Lung (tissue), 12 donors: ENCODE data around the gene OR13C8. TPM values are rescaled to one million over a fixed set of nuclear protein-coding genes. Genes with fewer than 3 reads are reported as not detected.
"Not testable (repeated sequence)": the region's sequence is repeated elsewhere in the genome, so short reads cannot be mapped to it uniquely, and the experiment has no call there.

Experiments used
- ATAC-seq: fragments of 200-7000 bp; cut with Tn5 transposase; one replicate; pipeline ENCODE4 v1.9.1; 2020; ENCODE audit warnings: moderate number of reproducible peaks; ENCODE audit not compliant: insufficient read depth, low FRiP score
- DNase-seq, 3 donors: peaks; one replicate each; pipeline ENCODE4 v3.0.0-alpha.2; 2013 to 2017
- H3K27ac ChIP-seq, 2 donors: one replicate each; pipeline ENCODE4 v1.5.1; 2013; ENCODE audit warnings: mild to moderate bottlenecking in 2 of 2, moderate library complexity in 2 of 2, control low read depth in 1 of 2, inconsistent platforms in 1 of 2, low read depth in 1 of 2, low read length in 1 of 2
- H3K27me3 ChIP-seq, 3 donors: one replicate each; pipeline ENCODE4 v1.5.1; 2013; ENCODE audit warnings: low read length in 2 of 3; ENCODE audit not compliant: control insufficient read depth in 3 of 3, insufficient read depth in 3 of 3
- H3K36me3 ChIP-seq, 4 donors: one replicate each; pipeline ENCODE4 v1.5.1; 2013; ENCODE audit warnings: low read length in 4 of 4, mild to moderate bottlenecking in 1 of 4, moderate library complexity in 1 of 4; ENCODE audit not compliant: control insufficient read depth in 4 of 4, insufficient read depth in 4 of 4
- H3K4me1 ChIP-seq, 5 donors: one replicate each; pipeline ENCODE4 v1.5.1; 2013; ENCODE audit warnings: low read length in 5 of 5, mild to moderate bottlenecking in 2 of 5, moderate library complexity in 1 of 5; ENCODE audit not compliant: control insufficient read depth in 5 of 5, insufficient read depth in 5 of 5
- H3K4me3 ChIP-seq: one replicate; pipeline ENCODE4 v1.5.1; 2013; ENCODE audit warnings: mild to moderate bottlenecking, control low read depth, moderate library complexity
- H3K9ac ChIP-seq, 2 donors: one replicate each; pipeline ENCODE4 v1.5.1; 2013; ENCODE audit warnings: low read length in 2 of 2, control low read depth in 1 of 2; ENCODE audit not compliant: insufficient read depth in 1 of 2
- H3K9me3 ChIP-seq, 4 donors: one replicate each; pipeline ENCODE4 v1.5.1; 2013; ENCODE audit warnings: low read length in 3 of 4, mild to moderate bottlenecking in 1 of 4, moderate library complexity in 1 of 4; ENCODE audit not compliant: control insufficient read depth in 4 of 4, insufficient read depth in 3 of 4
- CTCF ChIP-seq: IDR thresholded peaks from 2 replicates; pipeline ENCODE4 v1.5.1; 2012; ENCODE audit warnings: mild to moderate bottlenecking; ENCODE audit errors: control extremely low read depth, extremely low read depth
- WGBS, 2 donors: extraction: QIAGEN DNeasy Blood & Tissue Kit; methylation state at CpG; one replicate each; pipeline ENCODE4 v1.1.7; 2013; 5-methylcytosine and 5-hydroxymethylcytosine counted together
- polyA plus RNA-seq, 2 donors: library from polyadenylated mRNA; stranded (reverse); fragments of 200-250 nt; gene quantifications; one replicate each; pipeline ENCODE4 v1.2.1, GENCODE V29; 2013
- total RNA-seq, 2 donors: library from RNA; depleted of rRNA in 1 of 2; stranded (reverse); fragments of >200 nt in 1 of 2; gene quantifications; one replicate each; pipeline ENCODE4 v1.2.1, GENCODE V29; 2014 to 2021
- donor health status: control.
- donor health status: control.
- donor health status: Bipolar disorder and iron deficiency.
- donor health status: healthy.
- donor health status: DM: yes; HTN: yes; CAD: no.

Gene OR13C8
- total and polyA plus RNA-seq, 4 donors, result not detected

DNA sequence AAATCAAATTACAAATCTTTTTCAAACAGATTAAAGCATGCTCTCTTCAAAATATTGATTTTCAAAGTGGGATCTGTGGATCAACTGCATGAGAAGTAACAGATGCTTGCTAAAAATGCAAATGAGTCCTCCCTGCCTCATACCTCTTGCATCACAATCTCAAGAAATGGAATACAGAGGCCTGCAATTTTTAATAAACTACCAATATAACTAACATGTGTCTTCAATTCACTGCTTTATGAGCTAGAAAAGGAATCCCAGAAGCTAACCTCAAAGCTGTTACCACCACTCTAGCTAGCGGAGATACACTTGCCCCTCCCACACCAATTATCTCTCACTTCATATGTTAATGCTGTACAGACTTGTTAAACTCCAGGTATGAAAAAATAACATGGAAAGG, 20.7 kb downstream of the OR13C8 start:
- Histone ChIP-seq H3K4me3 (no peak overlapping the region), H3K9me3 (peaks cover 0 to 4% (median 0%) of the 10 kb centered on the region in 4 donors), H3K9ac (no peak overlapping the region), H3K27ac (no peak overlapping the region), H3K36me3 (no peaks in the 10 kb centered on the region), H3K4me1 (no peaks in the 10 kb centered on the region), H3K27me3 (no peaks in the 10 kb centered on the region)
- ATAC-seq (no peak), DNase-seq (no peak)
- 0 to 32% methylated on average over 1 of the region's 1 CpG for WGBS, 2 donors
- TF ChIP-seq CTCF, result no peak

GRCh38 chr9:104598749-104599148, 29.8 kb downstream of the OR13C8 start:
- not testable (repeated sequence) for H3K9ac ChIP-seq, H3K4me3 ChIP-seq, DNase-seq, H3K27ac ChIP-seq, H3K27me3 ChIP-seq, H3K36me3 ChIP-seq, ATAC-seq, H3K4me1 ChIP-seq, H3K9me3 ChIP-seq
- WGBS, 2 donors, result 81 to 85% methylated on average over 2 to 3 of the region's 3 CpGs

DNA sequence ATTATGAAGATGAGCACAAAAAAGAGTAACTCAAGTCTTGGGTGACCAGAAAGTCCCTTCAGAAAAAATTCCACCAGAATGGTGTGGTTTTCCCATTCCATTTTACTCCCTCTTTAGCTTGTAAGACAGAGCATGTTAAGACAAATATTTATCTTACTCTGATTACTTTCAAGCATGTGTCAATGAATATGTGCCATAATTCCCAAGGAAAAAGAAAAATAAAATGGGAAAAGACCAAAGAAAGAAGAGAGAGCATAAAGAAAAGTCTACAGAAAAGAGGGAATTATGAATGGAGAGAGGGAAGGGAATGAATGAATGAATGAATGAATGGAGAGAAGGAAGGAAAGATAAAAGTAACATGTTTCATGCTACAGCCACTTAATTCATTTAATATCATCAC, 30.3 kb downstream of the OR13C8 start, which contains the start of gene OR13C5:
Gene OR13C5 (minus strand): TSS at position 101 of the 400 bp plus-strand sequence. CDS start 0 bp downstream, at position 101.
- H3K4me1 ChIP-seq, H3K27me3 ChIP-seq, ATAC-seq, H3K27ac ChIP-seq, H3K36me3 ChIP-seq, H3K4me3 ChIP-seq, DNase-seq, H3K9me3 ChIP-seq, H3K9ac ChIP-seq: not testable (repeated sequence)

- Histone ChIP-seq H3K27me3 (no peaks in the 10 kb centered on the region), H3K4me3 (no peak overlapping the region), H3K27ac (no peak overlapping the region), H3K4me1 (no peaks in the 10 kb centered on the region), H3K9me3 (no peaks in the 10 kb centered on the region), H3K36me3 (no peaks in the 10 kb centered on the region), H3K9ac (no peak overlapping the region)
- no peak for ATAC-seq
- no peak for TF ChIP-seq CTCF
- no peak for DNase-seq
- 72 to 83% methylated on average over 3 of the region's 3 CpGs for WGBS, 2 donors
Observed at GRCh38 chr9:104604801-104605200, 35.8 kb downstream of the OR13C8 start.

DNA sequence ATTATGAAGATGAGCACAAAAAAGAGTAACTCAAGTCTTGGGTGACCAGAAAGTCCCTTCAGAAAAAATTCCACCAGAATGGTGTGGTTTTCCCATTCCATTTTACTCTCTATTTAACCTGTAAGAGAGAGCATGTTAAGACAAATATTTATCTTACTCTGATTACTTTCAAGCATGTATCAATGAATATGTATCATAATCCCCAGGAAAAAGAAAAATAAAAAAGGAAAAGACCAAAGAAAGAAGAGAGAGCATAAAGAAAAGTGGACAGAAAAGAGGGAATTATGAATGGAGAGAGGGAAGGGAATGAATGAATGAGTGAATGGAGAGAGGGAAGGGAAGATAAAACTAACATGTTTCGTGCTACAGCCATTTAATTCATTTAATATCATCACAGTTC, 36.6 kb downstream of the OR13C8 start, which contains the start of gene OR13C2:
Gene OR13C2 (minus strand): TSS at position 101 of the 400 bp plus-strand sequence. CDS start 0 bp downstream, at position 101.
- H3K4me3 ChIP-seq, H3K36me3 ChIP-seq, DNase-seq, ATAC-seq, H3K4me1 ChIP-seq, H3K27ac ChIP-seq, H3K9me3 ChIP-seq, H3K9ac ChIP-seq, H3K27me3 ChIP-seq: not testable (repeated sequence)
- whole genome bisulfite sequencing, 2 donors, result 63 to 66% methylated on average over 1 of the region's 1 CpG
